ENCODE data around the gene DHTKD1.

DNA sequence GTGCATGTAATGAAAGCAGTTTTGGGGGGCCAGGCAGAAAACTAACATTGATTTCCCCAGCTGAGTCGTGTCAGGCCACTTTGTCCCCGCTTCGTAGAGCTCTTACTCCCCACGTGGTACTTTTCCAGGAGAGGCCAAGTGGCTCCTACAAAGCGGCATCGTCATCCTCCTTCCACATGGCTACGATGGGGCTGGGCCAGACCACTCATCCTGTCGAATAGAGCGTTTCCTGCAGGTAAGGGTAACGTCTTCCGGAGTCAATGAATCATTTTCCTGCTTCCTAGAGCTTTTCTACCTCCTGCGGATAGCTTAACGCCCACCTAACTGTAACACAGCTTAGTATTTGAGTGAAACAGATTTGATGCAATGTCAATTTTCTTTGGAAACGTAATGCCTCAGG is 39.0 kb downstream of the DHTKD1 start:
- TF ChIP-seq, protein P1, sequence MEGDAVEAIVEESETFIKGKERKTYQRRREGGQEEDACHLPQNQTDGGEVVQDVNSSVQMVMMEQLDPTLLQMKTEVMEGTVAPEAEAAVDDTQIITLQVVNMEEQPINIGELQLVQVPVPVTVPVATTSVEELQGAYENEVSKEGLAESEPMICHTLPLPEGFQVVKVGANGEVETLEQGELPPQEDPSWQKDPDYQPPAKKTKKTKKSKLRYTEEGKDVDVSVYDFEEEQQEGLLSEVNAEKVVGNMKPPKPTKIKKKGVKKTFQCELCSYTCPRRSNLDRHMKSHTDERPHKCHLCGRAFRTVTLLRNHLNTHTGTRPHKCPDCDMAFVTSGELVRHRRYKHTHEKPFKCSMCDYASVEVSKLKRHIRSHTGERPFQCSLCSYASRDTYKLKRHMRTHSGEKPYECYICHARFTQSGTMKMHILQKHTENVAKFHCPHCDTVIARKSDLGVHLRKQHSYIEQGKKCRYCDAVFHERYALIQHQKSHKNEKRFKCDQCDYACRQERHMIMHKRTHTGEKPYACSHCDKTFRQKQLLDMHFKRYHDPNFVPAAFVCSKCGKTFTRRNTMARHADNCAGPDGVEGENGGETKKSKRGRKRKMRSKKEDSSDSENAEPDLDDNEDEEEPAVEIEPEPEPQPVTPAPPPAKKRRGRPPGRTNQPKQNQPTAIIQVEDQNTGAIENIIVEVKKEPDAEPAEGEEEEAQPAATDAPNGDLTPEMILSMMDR (IDR thresholded peaks at IDR 0.05), result no peak
- no peak for TF ChIP-seq POLR2A (IDR thresholded peaks at IDR 0.05)

Data from breast epithelium (tissue), 3 donors.